Activated CD4-positive, CD25-positive, alpha-beta regulatory T cell treated with anti-CD3 and anti-CD28 coated beads, Interleukin-2, amount 50 U/mL, for 16 hours (primary cell): Measurements from ENCODE around the gene CITED4.

Experiments
- DNase-seq: peaks from one replicate; pipeline ENCODE4 v3.0.0-alpha.2; 2020; ENCODE audit warnings: low read depth, low spot score

The CITED4 gene

GRCh38 chr1:40834968-40835545, 27.1 kb downstream of the CITED4 start:
- no peak for DNase-seq

GRCh38 chr1:40833979-40834378, 28.2 kb downstream of the CITED4 start:
- DNase-seq: no peak

- DNase-seq: no peak
These were observed 31.0 kb downstream of the CITED4 start for GRCh38 chr1:40831001-40831732.

- no peak for DNase-seq
These were observed 31.7 kb downstream of the CITED4 start for GRCh38 chr1:40830419-40830943.

GRCh38 chr1:40829631-40830245, 32.4 kb downstream of the CITED4 start:
- no peak for DNase-seq

GRCh38 chr1:40825996-40826395, 36.2 kb downstream of the CITED4 start:
- no peak for DNase-seq

- DNase-seq: no peak
These were observed 36.8 kb downstream of the CITED4 start for GRCh38 chr1:40825435-40825788.

- DNase-seq: no peak
These were observed 37.4 kb downstream of the CITED4 start for GRCh38 chr1:40824591-40825434.

GRCh38 chr1:40823983-40824382, 38.2 kb downstream of the CITED4 start:
- DNase-seq: no peak

- DNase-seq: no peak
These were observed 38.8 kb downstream of the CITED4 start for GRCh38 chr1:40823345-40823744.

GRCh38 chr1:40822890-40823289, 39.3 kb downstream of the CITED4 start:
- no peak for DNase-seq

- DNase-seq: no peak
These were observed 41.1 kb downstream of the CITED4 start for GRCh38 chr1:40820911-40821693.

- DNase-seq: no peak
These were observed 41.8 kb downstream of the CITED4 start for GRCh38 chr1:40820251-40820797.

GRCh38 chr1:40819101-40819500, 43.1 kb downstream of the CITED4 start:
- no peak for DNase-seq

- DNase-seq: peak; percentile 66
These were observed 43.8 kb downstream of the CITED4 start for GRCh38 chr1:40818264-40818961.

GRCh38 chr1:40817791-40818263, 44.3 kb downstream of the CITED4 start:
- no peak for DNase-seq

GRCh38 chr1:40815420-40815819, 46.7 kb downstream of the CITED4 start:
- DNase-seq: no peak
